IPS-18c (cell line): ENCODE data around the gene PAPPA.

Source experiments
- H3K4me3 ChIP-seq: 2 replicates; pipeline ENCODE4 v1.7.0; 2013; ENCODE audit warnings: low read depth, mild to moderate bottlenecking, low read length, moderate library complexity; ENCODE audit not compliant: insufficient read depth
- H3K9me3 ChIP-seq: one replicate; pipeline ENCODE4 v1.6.1; 2013; ENCODE audit warnings: mild to moderate bottlenecking, low read length, moderate library complexity; ENCODE audit not compliant: control insufficient read depth, insufficient read depth

The PAPPA gene

DNA sequence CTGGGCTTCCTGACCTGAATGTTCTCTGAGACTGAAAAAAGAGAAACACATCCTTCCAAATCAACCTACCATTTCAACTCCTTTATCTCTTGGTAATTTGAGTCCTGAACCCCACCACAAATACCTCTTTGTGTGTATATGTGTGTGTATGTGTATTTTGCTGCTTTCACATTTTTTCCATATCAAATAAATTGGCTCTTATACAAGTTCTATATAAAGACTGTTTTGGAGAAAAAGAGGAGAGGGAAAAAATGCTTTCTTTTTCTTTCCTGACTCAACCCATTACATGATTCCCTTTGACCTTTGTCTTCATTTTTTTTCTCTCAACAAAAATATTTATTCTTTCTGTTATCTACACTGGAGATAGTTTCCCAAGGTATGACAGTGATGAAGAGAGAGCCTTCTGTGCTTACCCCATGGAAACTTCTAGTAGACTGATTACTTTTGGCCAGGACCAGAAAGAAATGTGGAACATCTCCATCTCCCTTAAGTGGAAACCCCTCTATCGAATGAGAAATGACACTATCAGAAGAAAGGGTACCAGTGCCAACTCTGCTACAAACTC, 85.3 kb downstream of the PAPPA start:
- Histone ChIP-seq H3K9me3 (no peaks in the 10 kb centered on the region), H3K4me3 (no peak overlapping the region)

DNA sequence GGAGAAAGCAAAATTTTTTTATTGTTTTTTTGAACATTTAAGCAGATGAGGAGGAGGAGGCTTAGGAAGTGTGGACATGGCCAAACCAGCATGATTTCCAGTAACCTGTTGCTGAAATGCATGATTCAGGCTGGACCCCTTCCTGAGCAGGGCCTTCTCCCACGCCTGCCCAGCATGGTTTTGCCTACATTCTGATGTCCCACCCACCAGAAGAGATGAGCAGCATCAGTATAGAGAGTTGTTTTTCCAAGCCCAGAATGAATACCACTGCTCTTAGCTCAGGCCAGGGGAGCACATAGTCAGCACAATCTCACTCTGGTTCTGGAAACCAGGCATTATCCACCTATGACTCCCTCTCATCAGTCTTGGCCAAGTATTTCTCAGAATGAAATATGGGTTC, 90.1 kb downstream of the PAPPA start:
- Histone ChIP-seq H3K4me3 (no peak overlapping the region), H3K9me3 (no peaks in the 10 kb centered on the region)

DNA sequence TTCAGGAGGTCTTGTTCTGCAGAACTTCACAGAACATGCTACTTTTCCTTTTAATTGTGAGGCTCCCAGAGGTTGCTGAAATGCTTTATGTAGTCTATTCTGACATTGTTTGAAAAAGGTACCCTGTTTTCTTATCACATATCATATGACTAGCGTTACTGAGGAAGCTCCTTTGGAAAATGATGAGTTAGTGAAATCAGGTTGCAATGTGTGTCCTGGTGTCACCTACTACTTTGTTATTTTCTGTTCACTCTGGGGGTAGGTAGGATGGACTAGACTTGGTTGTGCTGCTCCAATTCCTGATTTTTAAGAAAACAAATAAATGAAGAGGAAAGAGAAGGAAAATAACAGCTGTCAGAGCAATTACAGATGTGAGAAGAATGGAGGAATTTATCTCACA, 93.7 kb downstream of the PAPPA start:
- H3K4me3 ChIP-seq = no peak overlapping the region
- H3K9me3 ChIP-seq = no peaks in the 10 kb centered on the region

DNA sequence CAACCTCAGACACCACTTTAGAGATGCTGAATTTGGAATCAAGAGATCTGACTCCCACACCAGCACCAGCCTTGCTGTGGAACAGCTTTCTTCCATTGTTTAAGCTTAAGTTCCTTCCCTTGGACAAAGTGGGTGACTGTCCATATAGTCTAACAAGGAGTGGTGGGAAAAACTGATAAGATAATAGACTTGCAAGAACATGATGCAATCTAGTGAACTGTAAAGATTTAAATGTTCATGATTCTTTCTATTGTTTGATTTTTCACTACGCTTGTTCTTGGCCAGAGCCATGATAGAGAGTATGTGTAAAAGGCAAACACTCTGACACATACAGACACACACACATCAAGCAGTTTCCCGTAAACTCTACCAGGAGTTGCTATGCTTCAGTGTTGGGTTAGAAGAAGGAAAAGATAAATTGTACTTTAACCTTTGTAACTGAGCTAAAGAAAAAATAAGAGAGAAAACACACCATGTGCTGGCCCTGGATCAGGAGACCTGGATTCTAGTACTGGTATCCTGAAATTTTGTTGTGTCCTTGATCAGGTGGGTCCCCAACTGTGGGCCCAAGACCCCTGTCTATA, 94.3 kb downstream of the PAPPA start:
- Histone ChIP-seq H3K9me3 (no peaks in the 10 kb centered on the region), H3K4me3 (no peak overlapping the region)

DNA sequence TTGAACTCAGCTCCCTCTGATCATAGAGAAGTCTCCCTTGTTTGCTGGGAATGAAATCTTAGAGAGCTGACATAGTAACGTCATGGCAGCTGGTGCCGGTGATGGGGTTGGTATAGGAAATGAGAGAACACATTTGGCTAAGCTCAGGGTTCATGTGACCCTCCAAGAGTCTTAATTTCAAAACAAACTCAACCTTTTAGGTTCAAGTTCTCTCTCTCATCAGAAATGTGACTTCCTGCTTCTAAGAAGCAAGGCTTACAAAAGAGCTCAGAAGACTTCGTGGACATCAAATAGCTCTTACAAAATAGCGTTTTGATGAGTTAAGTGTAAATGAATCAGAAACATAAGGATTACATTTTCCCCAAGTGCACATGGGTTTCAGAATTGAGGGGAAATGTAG, 97.3 kb downstream of the PAPPA start:
- Histone ChIP-seq H3K9me3 (no peaks in the 10 kb centered on the region), H3K4me3 (no peak overlapping the region)

DNA sequence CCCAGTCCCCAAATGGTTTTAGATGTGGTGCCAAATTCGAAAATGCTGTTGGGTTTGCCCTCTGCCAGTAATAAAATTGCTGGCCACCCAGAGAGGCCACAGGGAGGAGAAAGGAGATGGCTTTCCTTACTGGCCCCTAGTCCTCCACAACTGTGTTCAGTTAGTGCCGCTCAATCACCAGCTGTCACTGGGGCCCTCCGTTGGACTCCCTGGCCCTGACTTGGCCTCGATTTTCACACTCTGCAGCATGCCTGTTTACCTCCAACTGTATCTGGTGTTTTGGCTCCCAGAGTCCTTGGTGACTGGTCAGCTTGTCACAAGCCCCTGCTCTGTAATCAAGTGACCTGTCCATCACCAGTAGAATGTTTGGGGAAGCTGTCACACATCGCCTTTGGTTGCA, 97.8 kb downstream of the PAPPA start:
- H3K4me3 ChIP-seq = no peak overlapping the region
- H3K9me3 ChIP-seq = no peaks in the 10 kb centered on the region

DNA sequence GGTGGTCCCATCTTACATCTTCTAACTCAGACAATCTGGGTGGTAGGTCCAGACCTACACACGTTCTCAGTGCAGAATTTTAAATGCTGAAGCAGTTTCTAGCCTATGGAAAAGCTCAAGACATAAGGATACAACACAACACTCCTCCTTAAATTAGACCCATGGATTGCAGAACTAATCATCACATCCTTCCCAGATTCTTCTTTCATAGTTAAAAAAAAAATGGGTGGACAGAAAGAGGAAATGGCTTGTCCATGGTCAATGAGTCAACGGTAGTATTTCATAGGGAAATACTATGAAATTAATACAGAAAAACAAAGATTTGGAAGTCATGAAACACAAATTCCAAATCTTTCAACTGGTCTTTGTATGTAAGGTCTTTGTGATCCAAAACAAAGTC, 106.9 kb downstream of the PAPPA start:
- Histone ChIP-seq H3K4me3 (no peak overlapping the region), H3K9me3 (no peaks in the 10 kb centered on the region)

DNA sequence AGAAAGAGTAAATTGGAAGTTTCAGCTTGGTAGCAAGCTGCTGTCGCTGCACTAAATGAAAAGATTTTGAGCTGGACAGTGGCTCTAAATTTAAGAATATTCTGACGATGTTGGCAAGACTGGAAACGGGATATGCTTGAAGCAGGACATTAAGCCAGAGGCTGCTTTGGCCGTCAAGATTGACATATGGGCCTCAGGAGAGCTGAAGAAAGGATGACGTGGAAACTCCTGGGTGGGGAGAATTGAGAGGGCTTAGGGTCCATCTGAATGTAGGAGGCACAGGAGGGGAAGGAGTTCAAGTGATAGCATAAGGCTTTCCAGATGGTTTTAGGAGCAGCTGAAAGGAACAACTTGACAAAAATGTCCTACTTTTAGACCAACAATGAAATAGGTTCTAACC, 108.9 kb downstream of the PAPPA start:
- no peak overlapping the region for H3K4me3 ChIP-seq
- H3K9me3 ChIP-seq = no peaks in the 10 kb centered on the region

DNA sequence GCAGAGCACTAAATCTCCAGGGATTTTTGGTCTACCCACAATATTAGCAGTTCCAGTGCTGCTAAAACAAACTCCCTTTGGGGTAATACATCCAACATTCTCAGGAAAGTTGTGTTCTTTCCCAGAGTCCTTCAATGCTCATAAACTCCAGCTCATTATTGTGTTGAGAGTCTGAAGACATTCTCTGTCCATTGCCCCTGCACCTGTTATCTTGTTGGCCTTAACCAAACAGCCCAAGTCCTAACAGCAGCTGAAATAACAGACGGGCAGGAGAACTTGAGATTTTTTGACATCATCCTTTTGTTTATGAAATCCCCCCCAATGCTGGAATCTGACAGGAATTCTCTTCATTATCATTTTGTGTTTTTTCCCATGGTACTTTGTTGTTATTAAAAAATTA, 110.8 kb downstream of the PAPPA start:
- no peaks in the 10 kb centered on the region for H3K9me3 ChIP-seq
- H3K4me3 ChIP-seq = no peak overlapping the region

DNA sequence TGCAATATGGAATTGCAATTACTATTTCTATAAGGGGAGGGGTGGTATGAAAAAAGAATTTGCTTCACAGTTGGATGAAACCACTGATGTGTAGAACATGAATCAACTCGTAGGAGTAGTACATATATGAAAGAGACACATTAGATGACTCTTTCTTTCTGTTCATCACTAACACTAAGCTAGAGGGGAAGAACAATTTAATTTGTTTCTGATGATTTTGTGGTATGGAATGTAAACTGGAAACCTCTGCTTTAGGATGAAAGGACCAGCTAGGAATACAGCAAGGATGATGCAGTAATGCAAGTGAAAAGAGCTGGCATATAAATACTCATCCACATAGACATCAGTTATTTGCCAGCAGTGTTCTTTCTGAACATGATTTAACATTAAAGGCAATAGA, 113.4 kb downstream of the PAPPA start:
- Histone ChIP-seq H3K9me3 (no peaks in the 10 kb centered on the region), H3K4me3 (no peak overlapping the region)

DNA sequence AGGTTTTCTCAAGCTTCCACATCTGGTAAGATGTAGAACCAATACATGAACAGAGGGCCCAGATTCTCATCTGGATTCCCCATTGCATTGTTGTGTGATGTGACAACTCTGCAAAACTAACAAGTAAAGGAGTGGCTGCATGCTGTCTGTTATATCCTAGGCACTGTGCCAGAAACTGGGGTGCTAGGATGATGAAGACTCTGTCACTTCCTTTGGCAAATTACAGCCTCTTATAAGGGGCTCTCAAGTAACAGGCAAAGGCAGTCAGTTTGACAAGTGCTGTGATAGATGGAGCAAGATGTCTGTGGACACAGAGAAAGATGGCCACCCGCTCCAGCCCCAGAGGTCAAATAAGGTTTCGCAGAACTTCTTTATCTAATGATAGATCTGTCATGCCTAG, 115.7 kb downstream of the PAPPA start:
- Histone ChIP-seq H3K4me3 (no peak overlapping the region), H3K9me3 (no peaks in the 10 kb centered on the region)

DNA sequence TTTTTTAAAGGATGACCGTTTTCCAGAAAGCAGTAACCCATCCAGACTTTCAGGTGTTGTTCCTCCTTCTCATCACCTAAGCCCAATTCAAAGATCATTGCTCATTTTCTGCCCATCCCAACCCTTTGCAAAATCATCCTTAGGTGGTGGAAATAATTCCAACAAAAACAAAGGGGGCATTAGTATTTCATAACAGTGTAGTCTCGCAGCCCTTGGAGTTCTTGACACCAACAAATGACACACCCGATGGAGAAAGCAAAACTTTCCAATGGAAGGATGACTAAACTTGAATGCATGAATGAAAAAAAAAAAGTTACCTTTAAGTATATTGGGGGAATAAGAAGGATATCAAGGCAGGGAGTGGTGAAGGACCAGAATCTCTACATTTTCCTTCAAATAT, 117.0 kb downstream of the PAPPA start:
- no peaks in the 10 kb centered on the region for H3K9me3 ChIP-seq
- no peak overlapping the region for H3K4me3 ChIP-seq

DNA sequence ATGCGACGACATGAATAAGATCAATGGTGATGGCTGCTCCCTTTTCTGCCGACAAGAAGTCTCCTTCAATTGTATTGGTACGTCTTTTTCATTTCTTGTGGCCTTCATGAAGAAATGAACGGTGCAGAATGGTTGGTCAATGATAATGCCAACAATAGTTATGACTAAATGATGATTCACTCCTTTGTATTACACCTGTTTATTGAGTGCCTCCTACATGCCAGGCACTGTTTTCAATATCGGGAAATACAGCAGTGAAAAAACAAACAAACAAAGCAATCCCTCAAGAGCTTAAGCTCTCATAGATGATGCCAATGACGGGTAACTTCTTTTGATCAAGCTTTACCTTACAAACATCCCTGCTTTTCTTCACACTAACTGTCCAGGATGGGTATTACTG, 117.7 kb downstream of the PAPPA start:
- H3K4me3 ChIP-seq = no peak overlapping the region

DNA sequence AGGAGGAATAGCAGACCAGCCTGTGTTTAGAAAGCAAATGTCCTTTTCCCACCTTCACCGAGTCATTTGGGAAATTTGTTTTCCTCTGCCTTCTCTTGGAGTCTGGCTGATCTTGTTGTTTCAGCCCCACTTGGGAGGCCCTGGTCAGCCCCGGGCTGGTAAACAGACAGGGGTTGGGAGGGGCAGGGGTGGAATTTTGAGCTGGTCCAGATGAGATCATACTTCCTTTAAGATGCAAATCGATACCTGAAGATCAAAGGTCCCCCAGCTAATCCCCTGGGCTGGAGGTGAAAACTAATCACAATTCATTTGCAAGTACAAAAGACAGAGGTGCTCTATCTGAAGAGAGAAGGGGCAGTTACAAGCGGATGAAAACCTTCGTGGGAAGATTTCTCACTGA, 118.4 kb downstream of the PAPPA start:
- H3K9me3 ChIP-seq = no peaks in the 10 kb centered on the region
- H3K4me3 ChIP-seq = no peak overlapping the region

More for the DNA sequence above, 117.7 kb downstream of the PAPPA start:
- no peaks in the 10 kb centered on the region for H3K9me3 ChIP-seq

DNA sequence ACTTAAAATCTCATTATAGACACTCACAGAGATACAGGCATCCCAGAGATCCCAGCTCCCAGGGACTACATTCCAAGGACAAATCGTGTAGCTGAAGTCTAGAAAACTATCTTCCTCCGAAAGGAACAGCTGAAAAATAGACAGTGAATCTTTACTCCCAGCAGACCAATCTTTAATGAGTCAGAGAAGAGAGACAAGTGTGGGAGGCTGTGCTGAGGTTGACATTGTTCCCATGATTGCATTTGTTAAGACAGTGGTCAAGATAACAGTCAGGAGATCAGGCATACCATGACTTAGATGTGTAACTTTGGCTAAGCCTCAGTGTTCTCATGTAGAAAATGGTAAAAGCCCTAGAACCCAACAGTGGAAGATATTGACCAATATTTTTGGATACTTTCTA, 120.7 kb downstream of the PAPPA start:
- no peaks in the 10 kb centered on the region for H3K9me3 ChIP-seq
- no peak overlapping the region for H3K4me3 ChIP-seq

DNA sequence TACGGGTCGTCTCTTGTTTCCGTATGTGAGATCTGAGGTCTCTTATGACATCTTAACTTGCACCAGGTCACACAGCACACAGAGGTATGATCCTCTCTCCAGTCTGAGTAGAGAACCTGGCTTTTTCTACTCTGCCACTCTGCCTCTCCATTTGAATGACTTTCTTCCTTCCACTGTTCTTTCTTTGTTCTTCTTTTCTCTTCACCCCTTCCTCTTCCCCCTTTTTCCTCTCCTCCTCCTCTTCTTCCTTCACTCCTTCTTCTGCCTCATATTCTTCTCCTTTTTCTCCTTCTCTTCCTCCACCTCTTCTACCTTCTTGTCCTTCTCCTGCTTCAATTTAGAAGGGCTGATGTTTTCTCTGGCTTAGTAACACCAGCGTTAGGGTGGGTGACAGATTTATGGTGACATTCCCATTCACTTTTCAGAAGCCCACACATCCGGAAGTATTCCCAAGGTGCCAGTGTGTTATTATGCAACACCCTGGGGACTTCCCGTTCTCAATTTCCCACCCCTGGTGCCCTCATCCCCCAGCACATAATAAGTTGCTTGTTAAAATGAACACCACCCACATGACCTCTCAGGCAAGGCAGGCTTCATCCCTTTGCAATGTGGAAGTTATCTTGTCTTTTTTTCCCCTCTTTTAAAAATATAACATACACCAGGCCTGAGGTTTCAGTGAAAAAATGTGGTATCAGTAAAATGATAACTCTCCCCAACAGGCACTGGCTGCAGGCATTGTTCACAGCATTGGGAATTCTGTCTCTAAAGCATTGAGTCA, 122.0 kb downstream of the PAPPA start:
- H3K9me3 ChIP-seq = no peaks in the 10 kb centered on the region
- no peak overlapping the region for H3K4me3 ChIP-seq

DNA sequence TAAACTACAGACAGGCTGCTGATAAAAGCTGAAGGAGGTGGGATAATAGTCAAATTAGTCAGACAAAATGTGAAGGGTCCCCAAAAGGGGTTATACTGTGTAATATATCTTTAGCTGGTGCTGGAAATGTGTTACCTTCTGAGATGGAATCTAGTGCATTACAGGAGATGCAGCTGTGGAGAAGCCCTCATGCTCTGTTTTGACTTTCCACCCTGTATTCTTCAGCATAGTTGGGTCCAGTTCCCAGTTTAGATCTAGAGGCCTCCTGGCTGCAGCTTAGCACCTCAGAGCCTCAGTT, 122.6 kb downstream of the PAPPA start:
- H3K9me3 ChIP-seq = no peaks in the 10 kb centered on the region
- H3K4me3 ChIP-seq = no peak overlapping the region

DNA sequence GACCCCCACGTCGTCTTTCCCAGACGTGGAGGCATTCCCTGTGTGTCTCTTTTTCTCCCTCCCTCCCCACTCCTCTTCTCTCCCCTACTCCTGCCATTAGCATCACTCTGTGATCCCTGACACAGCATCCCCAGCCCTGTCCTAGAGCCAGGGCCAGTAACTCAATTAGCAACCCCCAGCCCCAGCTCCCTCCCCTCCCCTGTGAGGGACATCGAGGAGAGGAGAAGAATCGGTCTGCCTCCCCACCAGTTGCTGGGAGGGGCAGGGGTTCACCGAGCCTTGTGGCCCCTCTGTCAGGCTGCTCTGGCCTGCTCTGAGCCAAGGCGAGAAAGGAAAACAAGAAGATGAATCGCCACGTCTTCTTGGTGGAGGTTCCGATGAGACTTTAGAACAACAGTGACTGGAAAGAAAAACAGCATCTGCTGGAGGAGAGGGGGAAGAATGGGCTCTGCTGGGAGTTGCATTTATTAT, 123.1 kb downstream of the PAPPA start:
- no peak overlapping the region for H3K4me3 ChIP-seq

DNA sequence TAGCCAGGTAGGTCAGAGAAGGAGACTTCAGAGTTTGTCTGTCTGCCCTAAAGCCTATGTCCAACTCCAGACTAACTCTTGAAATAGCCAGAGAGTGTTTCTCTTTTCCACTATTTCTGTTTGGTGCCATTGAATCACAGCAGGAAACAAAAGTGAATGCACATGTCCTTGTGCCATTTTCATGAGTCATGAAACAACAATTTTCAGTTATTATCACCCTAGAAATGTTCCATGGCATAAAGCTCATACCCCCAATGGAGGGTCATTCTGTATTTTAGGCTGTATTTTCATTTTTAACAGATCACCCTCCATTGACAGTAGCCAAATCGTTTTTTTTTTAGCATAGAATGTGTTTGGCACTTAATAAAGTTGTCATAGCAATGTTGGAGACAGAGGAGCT, 124.7 kb downstream of the PAPPA start:
- H3K9me3 ChIP-seq = no peaks in the 10 kb centered on the region
- no peak overlapping the region for H3K4me3 ChIP-seq

More for the DNA sequence above, 123.1 kb downstream of the PAPPA start:
- no peaks in the 10 kb centered on the region for H3K9me3 ChIP-seq
